Spleen (tissue), 11 donors: ENCODE results near the gene ABLIM2. TPM values are rescaled to one million over a fixed set of nuclear protein-coding genes. Genes with fewer than 3 reads are reported as not detected.

Experiments used
- DNase-seq: peaks from one replicate; pipeline ENCODE4 v3.0.0-alpha.2; 2020
- H3K27ac ChIP-seq, 8 donors: fragments of 200-600 bp; sonication (generic) in 7 of 8; 1 replicate in 4 of 8; 2 replicates in 4 of 8; pipeline versions ENCODE4 v1.5.0 to v1.8.0; 2016 to 2021; ENCODE audit warnings: inconsistent platforms in 4 of 8, mild to moderate bottlenecking in 4 of 8, moderate library complexity in 1 of 8
- H3K27me3 ChIP-seq, 7 donors: fragments of 200-600 bp; sonication (generic) in 6 of 7; replicated peaks in 1 of 7; 1 replicate in 4 of 7; 2 replicates in 3 of 7; pipeline versions ENCODE4 v1.5.0 to v1.8.0; 2016 to 2021; ENCODE audit warnings: inconsistent platforms in 3 of 7, mild to moderate bottlenecking in 1 of 7
- H3K36me3 ChIP-seq, 6 donors: fragments of 200-600 bp; sonication (generic) in 5 of 6; 1 replicate in 4 of 6; 2 replicates in 2 of 6; pipeline versions ENCODE4 v1.5.0 to v1.8.0; 2016 to 2021; ENCODE audit warnings: inconsistent platforms in 2 of 6
- H3K4me1 ChIP-seq, 6 donors: fragments of 200-600 bp; sonication (generic) in 5 of 6; 1 replicate in 3 of 6; 2 replicates in 3 of 6; pipeline versions ENCODE4 v1.5.0 to v1.8.0; 2016 to 2021; ENCODE audit warnings: inconsistent platforms in 3 of 6
- H3K4me3 ChIP-seq, 8 donors: fragments of 200-600 bp; sonication (generic) in 7 of 8; 1 replicate in 4 of 8; 2 replicates in 4 of 8; pipeline versions ENCODE4 v1.5.0 to v1.8.0; 2016 to 2021; ENCODE audit warnings: inconsistent platforms in 4 of 8, mild to moderate bottlenecking in 4 of 8, moderate library complexity in 2 of 8
- H3K9me3 ChIP-seq, 8 donors: fragments of 200-600 bp; sonication (generic) in 7 of 8; 1 replicate in 4 of 8; 2 replicates in 4 of 8; pipeline versions ENCODE4 v1.5.0 to v1.8.0; 2016 to 2021; ENCODE audit warnings: inconsistent platforms in 4 of 8
- CTCF ChIP-seq, 11 experiments: fragments of 200-600 bp in 7 of 11; fragments of 450-650 bp in 4 of 11; sonication (generic) in 4 of 11; IDR thresholded peaks in 8 of 11; conservative IDR thresholded peaks in 3 of 11; 1 replicate in 7 of 11; 2 replicates in 4 of 11; pipeline versions ENCODE4 v1.4.0 to v1.8.0; 2016 to 2021; ENCODE audit warnings: antibody characterized with exemption in 11 of 11, inconsistent platforms in 4 of 11, mild to moderate bottlenecking in 1 of 11
- POLR2A ChIP-seq, 3 donors: fragments of 450-650 bp; IDR thresholded peaks; one replicate each; pipeline ENCODE4 v1.5.1; 2017; ENCODE audit warnings: antibody characterized with exemption in 3 of 3, mild to moderate bottlenecking in 1 of 3
- WGBS, 5 donors: extraction: QIAGEN DNeasy Blood & Tissue Kit in 3 of 5; methylation state at CpG; one replicate each; pipeline versions ENCODE4 v1.1.5 to v1.1.7; 2013 to 2018; 5-methylcytosine and 5-hydroxymethylcytosine counted together
- intact Hi-C: fragments of 100-400 bp; cut with DNase I; formaldehyde crosslinking; loops from one replicate; pipeline ENCODE4 v1.15.0; 2023; ENCODE audit warnings: low total_unique reads
- microRNA-seq, 3 donors: library from miRNA; unstranded; fragments of <30 nt; microRNA quantifications; one replicate each; pipeline versions ENCODE4 to v1.1.0, GENCODE V29; 2019 to 2020
- polyA plus RNA-seq, 3 donors: library from polyadenylated mRNA; stranded (reverse); fragments of 200-250 nt; gene quantifications; one replicate each; pipeline ENCODE4 v1.2.1, GENCODE V29; 2013
- small RNA-seq, 4 donors: library from RNA; depleted of rRNA; stranded (forward); fragments of <200 nt; gene quantifications; one replicate each; pipeline ENCODE3, GENCODE V24; 2016
- total RNA-seq, 7 donors: library from RNA; depleted of rRNA in 3 of 7; stranded (reverse); fragments of >200 nt in 3 of 7; fragmentation: NEBNext Ultra II Directional in 4 of 7; extraction: Animal tissue kit (Norgen Biotek cat#: 25700) in 4 of 7; gene quantifications; one replicate each; pipeline versions ENCODE4 v1.1.0 to v1.2.1, GENCODE V29; 2016 to 2021
- donor health status: healthy with polysubstance abuse.
- donor health status: DM: no; HTN: no; CAD: no; lungs with moderate emphysema.
- donor health status: DM: no; HTN: no; CAD: no.
- donor health status: Bipolar disorder and iron deficiency.
- donor health status: healthy.
- donor health status: DM: no; HTN: no; CAD: no.
- donor health status: DM: yes; HTN: yes; CAD: no.

ABLIM2 gene
- total and polyA plus RNA-seq, 10 donors: 11.8 to 127 (median 62.8) TPM

- Histone ChIP-seq H3K4me1 (peaks cover 0 to 5% (median 0%) of the 10 kb centered on the region in 6 donors), H3K4me3 (no peak overlapping the region), H3K9me3 (no peaks in the 10 kb centered on the region), H3K36me3 (no peaks in the 10 kb centered on the region), H3K27ac (no peak overlapping the region), H3K27me3 (peaks cover 0 to 20% (median 0%) of the 10 kb centered on the region in 7 donors)
- 65 to 70% (median 66%) methylated on average over 6 of the region's 6 CpGs for WGBS, 5 donors
- intact Hi-C loops: no loop called here
- TF ChIP-seq CTCF (IDR thresholded peaks at IDR 0.05 in 8 of 11, conservative IDR thresholded peaks at IDR 0.05 in 3 of 11) (no peak), POLR2A (IDR thresholded peaks at IDR 0.05) (no peak)
- no peak for DNase-seq
These were observed 242.8 kb downstream of the ABLIM2 start for GRCh38 chr4:7915875-7916242.

Small RNAs within 50 kb of the gene (microRNA-seq; reads per million reads assigned to microRNA genes)
- gene MIR95: 3,791 to 6,257 (median 4,218) reads per million in 3 donors

Small RNAs within 50 kb of the gene (small RNA-seq; reads per million reads assigned to genes)
- gene MIR95: 7.5 to 13.9 (median 11.0) reads per million in 4 donors

Other genes starting within 250 kb of the ABLIM2 start
- gene AFAP1, start 219.0 kb downstream of the ABLIM2 start, total RNA-seq: 10 to 100 TPM in 6 of 7 donors, 1 to 10 TPM in 1; 9.0 to 29.2 (median 14.5) TPM
- gene AFAP1, start 219.0 kb downstream of the ABLIM2 start, polyA plus RNA-seq: 1 to 10 TPM; 1.6 to 2.4 (median 1.7) TPM
- 100 to 1,000 TPM in 1 of 7 donors, 10 to 100 TPM in 6; 58.0 to 157 (median 69.4) TPM for gene SH3TC1, start 40.5 kb upstream of the ABLIM2 start, total RNA-seq
- gene SH3TC1, start 40.5 kb upstream of the ABLIM2 start, polyA plus RNA-seq: 10 to 100 TPM; 23.3 to 43.7 (median 23.5) TPM
- 1 to 10 TPM; 1.2 to 5.5 (median 3.1) TPM for gene HTRA3, start 110.9 kb upstream of the ABLIM2 start, total RNA-seq
- 1 to 10 TPM in 2 of 3 donors, under 1 TPM in 1; 0.26 to 2.5 (median 1.9) TPM for gene HTRA3, start 110.9 kb upstream of the ABLIM2 start, polyA plus RNA-seq